Measurements from ENCODE around the gene BPTF.
"Not testable (repeated sequence)": the region's sequence is repeated elsewhere in the genome, so short reads cannot be mapped to it uniquely, and the experiment has no call there.

The BPTF gene

GRCh38 chr17:67974598-67975066 is 149.3 kb downstream of the BPTF start:
- DNase-seq: no peak

GRCh38 chr17:67976306-67976705 is 151.0 kb downstream of the BPTF start:
- DNase-seq: not testable (repeated sequence)

DNA sequence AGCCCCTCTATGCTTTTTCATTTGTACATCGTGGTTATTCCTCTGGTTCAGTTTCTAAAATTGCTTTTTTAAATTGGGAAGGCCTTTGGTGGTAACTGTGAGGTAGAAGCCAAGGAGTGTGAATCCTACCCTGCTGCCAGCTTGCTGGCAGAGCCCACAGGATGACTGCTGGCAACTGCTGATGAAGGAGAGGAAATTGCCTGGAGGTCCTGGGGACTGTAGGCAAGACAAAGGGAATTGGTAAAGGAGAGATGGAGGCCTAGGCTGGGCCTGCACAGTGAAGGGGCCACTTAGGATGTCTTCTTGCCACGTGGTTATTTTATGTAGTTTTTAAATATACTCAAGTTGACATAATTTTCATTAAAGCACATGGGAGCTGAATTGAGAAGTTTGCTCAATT is 155.2 kb downstream of the BPTF start:
- DNase-seq: no peak

DNA sequence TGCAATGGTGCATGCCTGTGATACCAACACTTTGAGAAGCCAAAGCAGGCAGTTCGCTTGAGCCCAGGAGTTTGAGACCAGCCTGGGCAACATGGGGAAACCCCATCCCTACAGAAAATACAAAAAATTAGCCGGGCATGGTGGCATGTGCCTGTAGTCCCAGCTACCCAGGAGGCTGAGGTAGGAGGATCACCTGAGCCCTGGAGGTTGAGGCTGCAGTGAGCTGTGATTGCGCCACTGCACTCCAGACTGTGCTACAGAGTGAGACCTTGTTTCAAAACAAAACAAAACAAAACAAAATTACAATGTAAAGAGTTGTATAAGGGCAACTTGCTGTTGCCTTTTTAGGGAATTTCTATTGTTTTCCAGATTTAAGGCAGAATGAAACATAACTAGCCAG is 155.6 kb downstream of the BPTF start:
- DNase-seq: not testable (repeated sequence)

- peak in 1 of 2 donors; percentile 31 for DNase-seq
Measured at GRCh38 chr17:67982034-67982640, 156.8 kb downstream of the BPTF start.

GRCh38 chr17:67982686-67983382 is 157.5 kb downstream of the BPTF start:
- no peak for DNase-seq

DNA sequence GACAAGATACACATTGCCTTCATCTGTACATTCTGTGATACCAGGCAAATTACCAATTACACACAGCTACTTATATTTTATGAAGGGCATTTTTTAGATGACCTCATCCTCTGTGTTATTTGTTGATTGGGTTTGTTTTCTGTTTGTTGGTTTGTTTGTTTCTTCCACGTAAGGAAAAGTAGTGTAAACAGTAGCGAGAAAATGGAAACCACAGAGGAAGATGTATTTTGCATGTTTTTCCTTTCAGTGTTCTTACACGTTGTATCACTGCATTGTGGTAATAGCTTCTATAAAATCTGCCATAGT is 158.0 kb downstream of the BPTF start:
- no peak for DNase-seq

DNA sequence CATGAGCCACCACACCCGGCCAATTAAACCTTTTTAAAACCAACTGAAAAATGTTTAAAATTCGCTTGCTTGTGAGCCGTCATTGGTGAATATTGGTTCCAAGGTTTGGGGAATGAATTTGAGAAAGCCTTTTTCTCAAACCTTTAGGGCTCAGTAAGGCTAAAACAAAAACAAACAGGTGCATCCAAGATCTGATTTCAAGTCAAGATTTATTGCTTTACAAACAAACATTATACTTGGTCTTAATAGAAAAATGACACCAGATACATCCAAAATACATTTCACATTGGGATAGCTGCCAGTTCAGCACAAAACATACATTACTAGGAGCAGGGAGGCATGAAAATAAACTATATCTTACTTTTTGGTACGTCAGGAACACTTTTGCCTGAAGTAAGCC is 165.6 kb downstream of the BPTF start:
- no peak for DNase-seq

DNA sequence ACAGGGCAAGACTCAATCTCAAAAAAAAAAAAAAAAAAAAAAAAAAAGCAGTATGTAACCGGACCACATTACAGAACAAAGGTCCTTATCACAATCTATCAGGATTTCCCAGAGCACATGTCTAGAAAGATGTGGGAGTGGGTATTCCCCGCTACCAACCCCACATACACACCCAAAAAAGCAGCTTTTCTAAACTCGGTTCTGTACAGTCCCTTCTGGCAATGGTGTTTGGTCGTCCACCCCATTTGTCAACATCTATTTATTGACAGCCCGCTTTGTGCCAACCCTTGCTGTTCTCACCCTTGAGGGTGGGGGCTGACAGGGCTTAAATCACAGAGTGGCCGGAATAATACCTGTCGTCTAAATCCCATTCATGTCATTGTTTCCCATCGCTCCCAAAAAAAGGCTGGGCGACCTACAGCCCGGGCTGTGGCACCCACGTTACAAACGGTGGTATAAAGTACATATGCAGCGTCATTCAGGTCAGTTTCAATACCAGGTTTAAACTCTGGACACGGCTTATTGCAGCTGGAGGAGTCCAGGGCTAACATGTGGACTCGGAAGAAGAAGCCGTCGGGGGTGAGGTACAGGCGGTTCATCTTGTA is 167.3 kb downstream of the BPTF start:
- DNase-seq: no peak

GRCh38 chr17:67993153-67993997 is 168.1 kb downstream of the BPTF start:
- peak; percentile 79 to 85 for DNase-seq

- DNase-seq: no peak
Measured at GRCh38 chr17:67993998-67994361, 168.7 kb downstream of the BPTF start.

DNA sequence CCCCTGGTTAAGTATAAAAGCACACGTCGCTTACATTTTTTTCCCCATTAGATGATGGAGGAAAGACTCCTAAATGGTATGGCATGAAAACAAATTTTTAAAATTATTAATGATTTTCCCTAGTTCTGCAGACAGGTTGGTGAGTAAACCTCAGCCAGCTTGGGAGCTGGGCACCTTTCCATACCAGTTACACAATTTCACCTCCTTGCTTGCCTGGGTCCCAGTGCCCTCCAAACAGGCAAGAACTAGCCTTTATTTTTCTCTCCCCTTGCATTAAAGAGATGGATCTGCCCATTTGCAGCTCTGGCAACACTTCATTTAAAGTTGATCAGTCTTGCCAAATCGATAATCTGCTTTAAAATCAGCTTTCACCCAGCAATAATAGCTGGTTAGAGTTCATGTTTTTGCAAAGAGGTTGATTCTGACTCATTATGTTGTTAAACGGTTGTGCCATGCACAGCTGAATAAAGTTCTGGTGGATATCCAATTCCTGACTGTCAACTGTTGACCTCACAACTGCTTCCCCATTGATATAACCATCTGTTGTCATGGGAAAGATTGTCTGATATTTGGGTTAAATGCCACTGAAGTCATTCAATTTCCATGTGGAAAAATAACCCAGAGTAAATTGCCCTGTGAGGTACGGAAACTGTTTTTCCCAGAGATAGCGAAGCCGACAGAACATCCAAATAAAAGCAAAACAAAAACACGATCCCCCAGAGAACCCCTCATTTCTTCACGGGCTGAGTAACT is 169.7 kb downstream of the BPTF start:
- peak in 1 of 2 donors; percentile 39 for DNase-seq

- DNase-seq: peak in 1 of 2 donors; percentile 19
Measured at GRCh38 chr17:67995570-67996263, 170.4 kb downstream of the BPTF start.

GRCh38 chr17:67996301-67997171 is 171.2 kb downstream of the BPTF start, which contains the start of gene C17orf58:
C17orf58 (minus strand) TSS chr17:67996469; CDS start chr17:67996198, 271 bp downstream.
- not testable (repeated sequence) for DNase-seq

GRCh38 chr17:67998466-67998865 is 173.2 kb downstream of the BPTF start:
- DNase-seq: no peak

- no peak for DNase-seq
Measured at GRCh38 chr17:67999291-67999911, 174.1 kb downstream of the BPTF start.

DNA sequence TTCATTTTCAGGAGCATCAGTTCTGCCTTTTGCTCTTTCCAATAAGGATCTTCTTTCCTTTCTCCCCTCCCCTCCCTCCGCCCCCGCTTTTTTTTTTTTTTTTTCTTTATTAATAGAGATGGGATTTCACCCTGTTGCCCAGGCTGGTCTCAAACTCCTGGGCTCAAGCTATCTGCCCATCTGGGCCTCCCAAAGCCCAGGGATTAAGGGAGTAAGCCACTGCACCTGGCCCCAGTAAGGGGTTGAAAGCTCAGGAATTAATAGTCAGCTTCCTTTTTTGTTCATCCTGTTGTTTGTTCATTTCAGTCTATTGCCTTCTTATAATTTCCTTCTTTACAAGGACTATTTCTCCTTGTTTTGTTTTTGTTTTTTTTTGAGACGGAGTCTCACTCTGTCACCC is 178.9 kb downstream of the BPTF start:
- no peak for DNase-seq

DNA sequence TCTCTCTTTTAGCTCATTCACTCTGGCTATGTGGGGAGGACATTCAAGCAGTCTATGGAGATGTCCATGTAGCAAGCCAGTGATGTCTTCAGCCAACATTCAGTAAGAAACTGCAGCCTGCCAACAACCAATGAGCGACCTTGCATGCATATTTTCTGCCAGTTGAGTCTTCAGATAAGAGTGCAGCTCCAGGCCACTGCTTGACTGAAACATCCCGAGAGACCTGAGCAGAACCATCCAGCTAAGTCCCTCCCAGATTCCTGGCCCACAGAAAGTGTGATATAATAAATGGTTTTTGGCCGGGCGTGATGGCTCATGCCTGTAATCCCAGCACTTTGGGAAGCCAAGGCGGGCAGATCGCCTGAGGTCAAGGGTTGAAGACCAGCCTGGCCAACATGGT is 181.5 kb downstream of the BPTF start:
- DNase-seq: no peak

- DNase-seq: peak in 1 of 2 donors; percentile 25
Measured at GRCh38 chr17:68011199-68011665, 185.9 kb downstream of the BPTF start.

DNA sequence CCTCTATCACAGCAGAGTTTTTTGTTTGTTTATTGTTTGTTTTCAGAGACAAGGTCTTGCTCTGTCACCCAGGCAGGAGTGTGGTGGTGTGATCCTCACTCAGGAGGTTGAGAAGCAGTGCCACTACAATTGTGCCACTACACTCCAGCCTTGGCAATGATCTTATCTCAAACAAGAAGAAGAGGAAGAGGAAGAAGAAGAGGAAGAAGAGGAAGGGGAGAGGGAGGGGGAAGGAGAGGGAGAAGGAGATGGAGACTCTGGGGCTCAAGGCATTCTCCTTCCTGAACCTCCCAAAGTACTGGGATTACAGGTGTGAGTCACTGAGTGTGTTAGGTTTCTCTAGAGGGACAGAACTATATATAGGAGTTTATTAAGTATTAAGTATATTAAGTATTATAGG is 188.1 kb downstream of the BPTF start:
- no peak for DNase-seq
